GM19467 (cell line): Measurements from ENCODE around the gene ADAMTS5.

Experiments
- ATAC-seq: cut with Tn5 transposase; IDR thresholded peaks from one replicate; pipeline ENCODE4 v1.9.1; 2021; ENCODE audit warnings: mild to moderate bottlenecking, moderate library complexity; ENCODE audit not compliant: unreplicated experiment

The ADAMTS5 gene

GRCh38 chr21:26888931-26889330 lies 78.0 kb downstream of the ADAMTS5 start:
- ATAC-seq, result no peak

DNA sequence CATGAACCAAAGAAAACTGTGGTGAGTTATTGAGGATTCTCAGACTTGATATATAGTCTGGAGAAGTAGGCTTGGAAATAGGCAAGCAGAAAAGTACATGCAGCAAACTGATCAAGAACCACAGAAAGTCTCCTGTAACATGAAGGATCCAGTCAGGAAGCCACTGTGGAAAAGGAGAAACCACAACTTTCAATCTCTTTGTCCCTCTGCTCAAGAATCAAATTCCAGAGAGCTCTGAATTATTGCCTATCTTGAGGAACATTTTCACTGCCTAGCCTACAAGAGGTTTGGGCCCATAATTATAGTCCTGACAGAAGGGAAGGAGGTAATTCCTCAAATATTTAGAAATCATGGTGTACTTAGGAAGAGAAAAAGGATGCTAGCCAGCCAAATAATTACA lies 78.6 kb downstream of the ADAMTS5 start:
- no peak for ATAC-seq

DNA sequence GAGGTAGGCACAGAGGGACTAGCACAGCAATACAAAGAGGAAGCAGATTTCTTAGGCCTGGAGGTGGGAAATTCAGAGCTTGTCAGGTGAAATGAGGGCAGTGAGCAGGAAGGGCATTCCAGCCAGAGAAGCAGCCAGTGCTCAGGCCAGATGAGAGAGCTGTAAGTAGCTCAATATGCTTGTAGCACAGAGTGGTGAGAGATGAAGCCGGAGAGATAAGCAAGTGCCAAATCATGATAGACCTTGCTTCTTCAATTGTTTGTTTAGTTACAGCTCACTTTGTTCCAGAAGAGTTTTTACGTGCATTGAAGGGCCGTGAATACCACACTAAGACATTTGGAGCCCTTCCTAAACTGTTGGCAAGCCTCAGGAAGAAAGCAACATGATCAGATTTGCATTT lies 79.6 kb downstream of the ADAMTS5 start:
- no peak for ATAC-seq

- no peak for ATAC-seq
These were observed 82.5 kb downstream of the ADAMTS5 start for GRCh38 chr21:26884436-26884835.

- no peak for ATAC-seq
These were observed 83.1 kb downstream of the ADAMTS5 start for GRCh38 chr21:26883768-26884167.

DNA sequence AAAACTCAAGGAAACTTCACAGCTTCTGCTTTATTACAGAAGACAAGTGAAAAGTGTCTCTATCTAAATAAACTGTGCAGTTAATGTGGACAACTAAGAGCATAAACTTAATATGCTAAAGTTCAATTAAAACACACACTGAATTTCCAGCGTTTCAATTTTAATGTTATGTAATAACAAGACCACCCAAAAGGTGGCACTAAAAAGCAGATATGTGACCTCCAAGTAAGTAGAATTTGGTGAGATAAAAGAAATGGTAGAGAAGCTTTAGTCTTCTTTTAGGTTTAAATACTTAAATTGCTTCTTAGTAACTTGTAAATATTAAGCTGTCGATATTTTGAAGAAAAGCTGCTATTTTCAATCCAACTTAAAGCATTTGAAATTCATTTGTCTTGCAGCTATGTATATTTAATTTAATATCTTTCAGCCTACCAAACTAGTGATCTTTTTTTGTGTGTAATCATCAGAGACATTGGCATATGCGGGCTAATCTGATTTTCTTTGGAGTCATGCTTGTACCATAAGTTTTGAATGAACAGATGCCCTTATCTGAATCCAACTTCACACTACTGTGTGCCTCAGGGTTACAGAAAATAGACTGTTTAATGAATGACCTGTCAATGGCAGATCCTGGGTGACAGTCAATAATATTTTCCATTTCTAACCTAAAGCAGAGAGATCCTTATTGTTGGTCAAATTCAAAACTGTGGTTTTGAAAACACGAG lies 85.2 kb downstream of the ADAMTS5 start:
- no peak for ATAC-seq

DNA sequence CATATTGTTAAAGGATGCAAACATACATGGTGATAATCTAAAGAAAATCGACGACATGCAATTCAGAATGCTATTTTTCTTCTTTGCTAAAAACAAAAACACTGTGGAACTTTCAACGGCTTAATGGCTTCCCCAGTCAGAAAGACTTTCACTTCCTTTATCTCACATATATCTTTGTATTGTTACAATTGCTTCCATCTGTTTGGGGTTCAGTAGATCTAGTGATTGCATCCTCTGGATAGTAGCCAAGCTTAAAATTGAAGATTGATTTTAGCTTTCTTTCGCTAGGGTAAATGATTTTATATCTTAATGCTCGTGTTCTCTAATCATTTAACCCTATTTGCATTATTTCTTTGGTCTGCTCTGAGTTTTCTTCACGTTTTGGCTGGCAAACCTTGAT lies 89.9 kb downstream of the ADAMTS5 start:
- no peak for ATAC-seq

GRCh38 chr21:26874347-26874746 lies 92.5 kb downstream of the ADAMTS5 start:
- no peak for ATAC-seq
